ENCODE results near the gene ANXA10.

ANXA10 gene

GRCh38 chr4:168199260-168199957 lies 107.1 kb downstream of the ANXA10 start:
- Histone ChIP-seq H3F3A (ENCODE audit: insufficient read depth, low read length) (no peaks in the 10 kb centered on the region), H3K4me1 (ENCODE audit: insufficient read depth, low read length, severe bottlenecking) (no peaks in the 10 kb centered on the region), H3K4me3 (ENCODE audit: low read depth, low read length, poor library complexity, severe bottlenecking) (no peak overlapping the region), H3K27me3 (ENCODE audit: insufficient read depth, low read length) (no peaks in the 10 kb centered on the region), H3K36me3 (ENCODE audit: insufficient read depth, low read length) (no peaks in the 10 kb centered on the region), H3K27ac (ENCODE audit: low read depth, low read length, poor library complexity, severe bottlenecking) (no peak overlapping the region), H3K79me2 (ENCODE audit: insufficient read depth, low read length) (no peaks in the 10 kb centered on the region), H4K20me1 (ENCODE audit: insufficient read depth, low read length) (no peaks in the 10 kb centered on the region), H3K9ac (ENCODE audit: low read length) (no peak overlapping the region), H3K9me2 (ENCODE audit: low read depth, low read length) (no peaks in the 10 kb centered on the region), H2AFZ (ENCODE audit: low read length) (no peak overlapping the region), H3K4me2 (ENCODE audit: low read length) (no peak overlapping the region), H3K9me3 (ENCODE audit: low read length) (peaks cover 4% of the 10 kb centered on the region; the same call in 1 of the 2 replicates)
- no peak for TF ChIP-seq CTCF (IDR thresholded peaks at IDR 0.05; ENCODE audit: low read length)
- TF ChIP-seq EZH2 (IDR thresholded peaks at IDR 0.05; ENCODE audit: borderline replicate concordance, low read length) = no peak

- Histone ChIP-seq H3F3A (ENCODE audit: insufficient read depth, low read length) (no peaks in the 10 kb centered on the region), H3K9ac (ENCODE audit: low read length) (no peak overlapping the region), H3K36me3 (ENCODE audit: insufficient read depth, low read length) (no peaks in the 10 kb centered on the region), H3K9me3 (ENCODE audit: low read length) (peaks cover 4% of the 10 kb centered on the region; the same call in 1 of the 2 replicates), H3K27me3 (ENCODE audit: insufficient read depth, low read length) (no peaks in the 10 kb centered on the region), H3K4me2 (ENCODE audit: low read length) (no peak overlapping the region), H3K4me1 (ENCODE audit: insufficient read depth, low read length, severe bottlenecking) (no peaks in the 10 kb centered on the region), H2AFZ (ENCODE audit: low read length) (no peak overlapping the region), H4K20me1 (ENCODE audit: insufficient read depth, low read length) (no peaks in the 10 kb centered on the region), H3K9me2 (ENCODE audit: low read depth, low read length) (no peaks in the 10 kb centered on the region), H3K79me2 (ENCODE audit: insufficient read depth, low read length) (no peaks in the 10 kb centered on the region), H3K27ac (ENCODE audit: low read depth, low read length, poor library complexity, severe bottlenecking) (no peak overlapping the region), H3K4me3 (ENCODE audit: low read depth, low read length, poor library complexity, severe bottlenecking) (no peak overlapping the region)
- TF ChIP-seq EZH2 (IDR thresholded peaks at IDR 0.05; ENCODE audit: borderline replicate concordance, low read length) (no peak), CTCF (IDR thresholded peaks at IDR 0.05; ENCODE audit: low read length) (no peak)
Measured at GRCh38 chr4:168200685-168201084, 108.3 kb downstream of the ANXA10 start.

GRCh38 chr4:168203233-168203911 lies 111.0 kb downstream of the ANXA10 start:
- no peaks in the 10 kb centered on the region for H3K4me1 ChIP-seq (ENCODE audit: insufficient read depth, low read length, severe bottlenecking)
- H3K79me2 ChIP-seq (ENCODE audit: insufficient read depth, low read length) = no peaks in the 10 kb centered on the region
- no peaks in the 10 kb centered on the region for H3K36me3 ChIP-seq (ENCODE audit: insufficient read depth, low read length)
- H3K9me2 ChIP-seq (ENCODE audit: low read depth, low read length) = no peaks in the 10 kb centered on the region
- no peaks in the 10 kb centered on the region for H3F3A ChIP-seq (ENCODE audit: insufficient read depth, low read length)
- H2AFZ ChIP-seq (ENCODE audit: low read length) = no peak overlapping the region
- H4K20me1 ChIP-seq (ENCODE audit: insufficient read depth, low read length) = no peaks in the 10 kb centered on the region
- H3K9me3 ChIP-seq (ENCODE audit: low read length) = peaks cover 4% of the 10 kb centered on the region; the same call in 1 of the 2 replicates
- no peak overlapping the region for H3K27ac ChIP-seq (ENCODE audit: low read depth, low read length, poor library complexity, severe bottlenecking)
- no peak overlapping the region for H3K9ac ChIP-seq (ENCODE audit: low read length)
- H3K4me2 ChIP-seq (ENCODE audit: low read length) = no peak overlapping the region
- H3K4me3 ChIP-seq (ENCODE audit: low read depth, low read length, poor library complexity, severe bottlenecking) = no peak overlapping the region
- H3K27me3 ChIP-seq (ENCODE audit: insufficient read depth, low read length) = no peaks in the 10 kb centered on the region
- no peak for TF ChIP-seq EZH2 (IDR thresholded peaks at IDR 0.05; ENCODE audit: borderline replicate concordance, low read length)
- TF ChIP-seq CTCF (IDR thresholded peaks at IDR 0.05; ENCODE audit: low read length) = no peak

Measured in OCI-LY1 (cell line).